ENCODE measurements around the gene FMO1. TPM values are rescaled to one million over a fixed set of nuclear protein-coding genes. Genes with fewer than 3 reads are reported as not detected.
"Not testable (repeated sequence)": the region's sequence is repeated elsewhere in the genome, so short reads cannot be mapped to it uniquely, and the experiment has no call there.

The FMO1 gene
- total and polyA plus RNA-seq, 2 donors (not counting 1 experiment from before 2014, with no cell fraction given), result 0.22 TPM; not detected in 1

DNA sequence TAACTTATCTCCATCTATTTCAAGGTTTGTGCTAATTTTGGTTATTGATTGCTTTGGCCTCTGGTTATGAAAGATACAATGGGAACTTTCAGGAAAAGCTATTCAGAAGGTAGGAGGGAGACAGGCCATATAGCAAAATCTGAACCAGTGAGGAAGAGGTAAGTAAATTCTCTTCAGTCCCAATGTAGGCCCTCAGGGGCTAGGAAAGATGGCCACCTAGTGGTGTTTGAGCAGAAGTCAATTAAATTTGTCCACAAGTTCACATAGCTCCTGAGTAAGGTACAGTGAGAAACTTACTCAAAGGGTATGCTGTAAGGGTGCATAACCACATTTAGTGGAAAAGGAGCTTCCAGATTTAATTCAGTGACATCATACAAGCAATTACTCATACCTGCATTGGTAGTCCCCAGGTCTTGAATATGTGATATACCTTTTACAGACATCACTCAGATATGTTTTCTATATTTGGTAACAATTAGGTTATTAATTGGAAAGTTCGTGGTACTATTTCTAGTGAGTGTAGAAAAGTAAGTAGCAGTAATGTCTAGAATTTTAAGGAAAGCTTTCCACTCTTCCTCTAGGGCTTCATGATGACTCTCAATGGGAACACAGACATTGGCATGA is 21.4 kb upstream of the FMO1 start:
- no peak overlapping the region for H3K4me2 ChIP-seq (ENCODE audit: extremely low read depth, insufficient read depth, low read length)
- H3K9me3 ChIP-seq (ENCODE audit: control insufficient read depth, insufficient read depth, low read depth, low read length), result no peaks in the 10 kb centered on the region
- no peaks in the 10 kb centered on the region for H3K27me3 ChIP-seq (ENCODE audit: control insufficient read depth, insufficient read depth, low read length)
- H3K79me2 ChIP-seq (ENCODE audit: control insufficient read depth, insufficient read depth, low read length), result no peaks in the 10 kb centered on the region
- no peak overlapping the region for H3K9ac ChIP-seq (ENCODE audit: insufficient read depth, low read length)
- DNase-seq (ENCODE audit: low read depth in 2 of 2), result peak; percentile 69 to 86
- no peaks in the 10 kb centered on the region for H4K20me1 ChIP-seq (ENCODE audit: control insufficient read depth, extremely low read depth, insufficient read depth, low read length)
- H3K36me3 ChIP-seq (ENCODE audit: control insufficient read depth, insufficient read depth, low read length), result no peaks in the 10 kb centered on the region
- H3K4me3 ChIP-seq (replicated peaks in 1 of 4; ENCODE audit: control extremely low read depth in 1 of 4, insufficient read depth in 1 of 4, low read depth in 3 of 4, low read length in 4 of 4), result no peak overlapping the region
- no peak overlapping the region for H2AFZ ChIP-seq (ENCODE audit: low read length)
- H3K4me1 ChIP-seq (ENCODE audit: control insufficient read depth, extremely low read depth, insufficient read depth, low read length), result no peaks in the 10 kb centered on the region
- no peak overlapping the region for H3K27ac ChIP-seq (ENCODE audit: insufficient read depth, low read length)
- TF ChIP-seq EZH2 (IDR thresholded peaks at IDR 0.05; ENCODE audit: low read length, missing control alignments), result no peak
- TF ChIP-seq, protein P1, sequence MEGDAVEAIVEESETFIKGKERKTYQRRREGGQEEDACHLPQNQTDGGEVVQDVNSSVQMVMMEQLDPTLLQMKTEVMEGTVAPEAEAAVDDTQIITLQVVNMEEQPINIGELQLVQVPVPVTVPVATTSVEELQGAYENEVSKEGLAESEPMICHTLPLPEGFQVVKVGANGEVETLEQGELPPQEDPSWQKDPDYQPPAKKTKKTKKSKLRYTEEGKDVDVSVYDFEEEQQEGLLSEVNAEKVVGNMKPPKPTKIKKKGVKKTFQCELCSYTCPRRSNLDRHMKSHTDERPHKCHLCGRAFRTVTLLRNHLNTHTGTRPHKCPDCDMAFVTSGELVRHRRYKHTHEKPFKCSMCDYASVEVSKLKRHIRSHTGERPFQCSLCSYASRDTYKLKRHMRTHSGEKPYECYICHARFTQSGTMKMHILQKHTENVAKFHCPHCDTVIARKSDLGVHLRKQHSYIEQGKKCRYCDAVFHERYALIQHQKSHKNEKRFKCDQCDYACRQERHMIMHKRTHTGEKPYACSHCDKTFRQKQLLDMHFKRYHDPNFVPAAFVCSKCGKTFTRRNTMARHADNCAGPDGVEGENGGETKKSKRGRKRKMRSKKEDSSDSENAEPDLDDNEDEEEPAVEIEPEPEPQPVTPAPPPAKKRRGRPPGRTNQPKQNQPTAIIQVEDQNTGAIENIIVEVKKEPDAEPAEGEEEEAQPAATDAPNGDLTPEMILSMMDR (conservative IDR thresholded peaks at IDR 0.05 in 1 of 2, IDR thresholded peaks at IDR 0.05 in 1 of 2; ENCODE audit: low read depth in 1 of 2, low read length in 2 of 2), result peak; percentile 84 to 85

DNA sequence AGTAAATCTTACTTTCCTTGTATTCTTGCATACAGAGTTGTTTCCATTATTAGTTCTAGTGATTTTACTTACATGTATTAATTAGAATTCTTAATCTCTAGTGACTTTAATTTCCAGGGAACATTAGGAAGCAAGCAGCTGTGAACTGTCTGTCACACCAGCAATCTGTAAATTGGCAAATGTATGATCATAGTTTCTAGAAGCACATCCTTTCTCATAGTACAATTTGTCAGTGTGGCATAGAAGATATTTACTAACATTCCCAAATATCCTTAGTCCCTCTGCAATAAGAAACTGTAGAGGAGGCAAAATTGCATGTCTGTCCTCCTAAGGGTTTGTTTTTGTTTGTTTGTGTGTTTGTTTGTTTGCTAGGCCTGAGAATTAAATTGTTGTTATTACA is 17.0 kb upstream of the FMO1 start:
- Histone ChIP-seq H4K20me1 (ENCODE audit: control insufficient read depth, extremely low read depth, insufficient read depth, low read length) (no peaks in the 10 kb centered on the region), H3K4me2 (ENCODE audit: extremely low read depth, insufficient read depth, low read length) (no peak overlapping the region), H3K79me2 (ENCODE audit: control insufficient read depth, insufficient read depth, low read length) (no peaks in the 10 kb centered on the region), H3K27me3 (ENCODE audit: control insufficient read depth, insufficient read depth, low read length) (no peaks in the 10 kb centered on the region), H3K9ac (ENCODE audit: insufficient read depth, low read length) (no peak overlapping the region), H3K9me3 (ENCODE audit: control insufficient read depth, insufficient read depth, low read depth, low read length) (no peaks in the 10 kb centered on the region), H3K36me3 (ENCODE audit: control insufficient read depth, insufficient read depth, low read length) (no peaks in the 10 kb centered on the region), H3K27ac (ENCODE audit: insufficient read depth, low read length) (no peak overlapping the region), H2AFZ (ENCODE audit: low read length) (no peak overlapping the region), H3K4me1 (ENCODE audit: control insufficient read depth, extremely low read depth, insufficient read depth, low read length) (no peaks in the 10 kb centered on the region), H3K4me3 (replicated peaks in 1 of 4; ENCODE audit: control extremely low read depth in 1 of 4, insufficient read depth in 1 of 4, low read depth in 3 of 4, low read length in 4 of 4) (no peak overlapping the region)
- DNase-seq (ENCODE audit: low read depth in 2 of 2), result peak in 1 of 2 donors; percentile 15
- TF ChIP-seq, protein P1 (conservative IDR thresholded peaks at IDR 0.05 in 1 of 2, IDR thresholded peaks at IDR 0.05 in 1 of 2; ENCODE audit: low read depth in 1 of 2, low read length in 2 of 2), result no peak
- TF ChIP-seq EZH2 (IDR thresholded peaks at IDR 0.05; ENCODE audit: low read length, missing control alignments), result no peak

DNA sequence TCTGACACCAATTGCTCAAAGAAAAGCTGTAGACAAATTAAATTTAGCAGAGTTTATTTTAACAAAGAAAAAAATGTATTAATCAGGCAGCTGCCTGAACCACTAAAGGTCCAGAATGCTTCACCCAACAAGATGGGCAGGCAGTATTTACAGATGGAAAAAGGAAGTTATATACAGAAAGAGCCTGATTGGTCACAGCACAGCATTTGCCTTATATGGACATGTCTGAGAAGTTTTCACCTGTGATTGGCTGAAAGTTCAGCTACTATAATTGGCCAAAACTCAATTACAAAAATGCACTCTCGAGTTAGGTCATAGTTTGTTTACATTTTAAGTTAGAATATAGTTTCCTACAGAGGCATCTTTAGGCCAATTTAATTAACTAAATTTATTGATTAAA is 15.1 kb upstream of the FMO1 start:
- H3K27me3 ChIP-seq (ENCODE audit: control insufficient read depth, insufficient read depth, low read length), result no peaks in the 10 kb centered on the region
- H3K79me2 ChIP-seq (ENCODE audit: control insufficient read depth, insufficient read depth, low read length), result no peaks in the 10 kb centered on the region
- H3K9ac ChIP-seq (ENCODE audit: insufficient read depth, low read length), result no peak overlapping the region
- H3K9me3 ChIP-seq (ENCODE audit: control insufficient read depth, insufficient read depth, low read depth, low read length), result no peaks in the 10 kb centered on the region
- no peaks in the 10 kb centered on the region for H3K4me1 ChIP-seq (ENCODE audit: control insufficient read depth, extremely low read depth, insufficient read depth, low read length)
- H2AFZ ChIP-seq (ENCODE audit: low read length), result no peak overlapping the region
- H3K36me3 ChIP-seq (ENCODE audit: control insufficient read depth, insufficient read depth, low read length), result no peaks in the 10 kb centered on the region
- no peak overlapping the region for H3K27ac ChIP-seq (ENCODE audit: insufficient read depth, low read length)
- TF ChIP-seq, protein P1 (conservative IDR thresholded peaks at IDR 0.05 in 1 of 2, IDR thresholded peaks at IDR 0.05 in 1 of 2; ENCODE audit: low read depth in 1 of 2, low read length in 2 of 2), result no peak
- no peak for TF ChIP-seq EZH2 (IDR thresholded peaks at IDR 0.05; ENCODE audit: low read length, missing control alignments)
- H3K4me3 ChIP-seq (replicated peaks in 1 of 4; ENCODE audit: control extremely low read depth in 1 of 4, insufficient read depth in 1 of 4, low read depth in 3 of 4, low read length in 4 of 4), result no peak overlapping the region
- no peaks in the 10 kb centered on the region for H4K20me1 ChIP-seq (ENCODE audit: control insufficient read depth, extremely low read depth, insufficient read depth, low read length)
- DNase-seq (ENCODE audit: low read depth in 2 of 2), result no peak
- no peak overlapping the region for H3K4me2 ChIP-seq (ENCODE audit: extremely low read depth, insufficient read depth, low read length)

DNA sequence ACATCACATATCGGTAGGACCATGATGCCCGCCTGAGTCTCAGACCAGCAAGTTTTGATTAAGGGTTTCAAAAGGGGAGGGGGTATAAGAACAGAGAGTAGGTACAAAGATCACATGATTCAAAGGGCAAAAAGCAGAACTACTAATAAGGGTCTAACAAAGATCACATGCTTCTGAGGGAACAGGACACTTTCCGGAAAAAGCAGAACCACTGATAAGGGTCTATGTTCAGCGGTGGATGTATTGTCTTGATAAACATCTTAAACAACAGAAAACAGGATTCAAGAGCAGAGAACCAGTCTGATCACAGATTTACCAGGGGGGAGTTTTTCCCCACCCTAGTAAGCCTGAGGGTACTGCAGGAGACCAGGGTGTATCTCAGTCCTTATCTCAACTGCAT is 12.1 kb upstream of the FMO1 start:
- H4K20me1 ChIP-seq (ENCODE audit: control insufficient read depth, extremely low read depth, insufficient read depth, low read length); DNase-seq (ENCODE audit: low read depth in 2 of 2); H3K27ac ChIP-seq (ENCODE audit: insufficient read depth, low read length); H3K4me2 ChIP-seq (ENCODE audit: extremely low read depth, insufficient read depth, low read length); H3K36me3 ChIP-seq (ENCODE audit: control insufficient read depth, insufficient read depth, low read length); H3K79me2 ChIP-seq (ENCODE audit: control insufficient read depth, insufficient read depth, low read length); H3K9ac ChIP-seq (ENCODE audit: insufficient read depth, low read length); H3K9me3 ChIP-seq (ENCODE audit: control insufficient read depth, insufficient read depth, low read depth, low read length); H3K27me3 ChIP-seq (ENCODE audit: control insufficient read depth, insufficient read depth, low read length); H2AFZ ChIP-seq (ENCODE audit: low read length); H3K4me3 ChIP-seq (replicated peaks in 1 of 4; ENCODE audit: control extremely low read depth in 1 of 4, insufficient read depth in 1 of 4, low read depth in 3 of 4, low read length in 4 of 4); H3K4me1 ChIP-seq (ENCODE audit: control insufficient read depth, extremely low read depth, insufficient read depth, low read length): not testable (repeated sequence)

Measured in fibroblast of lung (primary cell).